Liver (tissue), 3 donors: ENCODE measurements around the gene TP53I3.

Experiments used
- ATF3 ChIP-seq: IDR thresholded peaks from 2 replicates; pipeline ENCODE4 v1.6.1; 2016; ENCODE audit warnings: antibody characterized with exemption
- CTCF ChIP-seq: fragments of 150-350 bp; IDR thresholded peaks from 2 replicates; pipeline ENCODE4 v1.5.1; 2017; ENCODE audit warnings: improper control_type of control experiment, low read depth, low read length; ENCODE audit not compliant: missing input control
- EGR1 ChIP-seq, 2 donors: IDR thresholded peaks; 2 replicates each; pipeline ENCODE4 v1.6.1; 2016 to 2018; ENCODE audit warnings: antibody characterized with exemption in 2 of 2, low read depth in 2 of 2
- FOXA1 ChIP-seq: IDR thresholded peaks from 2 replicates; pipeline ENCODE4 v1.6.1; 2016; ENCODE audit warnings: antibody characterized with exemption
- GABPA ChIP-seq, 2 donors: IDR thresholded peaks in 1 of 2; conservative IDR thresholded peaks in 1 of 2; 2 replicates each; pipeline ENCODE4 v1.6.1; 2016; ENCODE audit warnings: antibody characterized with exemption in 2 of 2, mild to moderate bottlenecking in 1 of 2, moderate library complexity in 1 of 2
- JUND ChIP-seq, 2 donors: IDR thresholded peaks; 2 replicates each; pipeline ENCODE4 v1.6.1; 2016; ENCODE audit warnings: antibody characterized with exemption in 2 of 2
- MAX ChIP-seq: IDR thresholded peaks from 2 replicates; pipeline ENCODE4 v1.6.1; 2016; ENCODE audit warnings: antibody characterized with exemption
- NR2F2 ChIP-seq: IDR thresholded peaks from 2 replicates; pipeline ENCODE4 v1.6.1; 2016; ENCODE audit warnings: antibody characterized with exemption
- RAD21 ChIP-seq, 2 donors: IDR thresholded peaks; 2 replicates each; pipeline ENCODE4 v1.6.1; 2016; ENCODE audit warnings: antibody characterized with exemption in 2 of 2, mild to moderate bottlenecking in 2 of 2
- REST ChIP-seq: IDR thresholded peaks from 2 replicates; pipeline ENCODE4 v1.6.1; 2016; ENCODE audit warnings: antibody characterized with exemption, mild to moderate bottlenecking
- SP1 ChIP-seq: IDR thresholded peaks from 2 replicates; pipeline ENCODE4 v1.6.1; 2018; ENCODE audit warnings: antibody characterized with exemption, mild to moderate bottlenecking
- TAF1 ChIP-seq: conservative IDR thresholded peaks from 2 replicates; pipeline ENCODE4 v1.6.1; 2016; ENCODE audit warnings: antibody characterized with exemption, mild to moderate bottlenecking
- YY1 ChIP-seq: IDR thresholded peaks from 2 replicates; pipeline ENCODE4 v1.6.1; 2016; ENCODE audit warnings: antibody characterized with exemption, mild to moderate bottlenecking
- ZBTB33 ChIP-seq: IDR thresholded peaks from 2 replicates; pipeline ENCODE4 v1.6.1; 2016; ENCODE audit warnings: antibody characterized with exemption
- donor health status: healthy.
- donor health status: healthy.

GRCh38 chr2:24051833-24052232 lies 32.8 kb downstream of the TP53I3 start:
- no peak for TF ChIP-seq CTCF
- TF ChIP-seq ATF3, result no peak
- no peak for TF ChIP-seq JUND (IDR thresholded peaks at IDR 0.05)
- TF ChIP-seq TAF1, result no peak
- TF ChIP-seq ZBTB33, result no peak
- TF ChIP-seq MAX, result no peak
- no peak for TF ChIP-seq RAD21 (IDR thresholded peaks at IDR 0.05)
- no peak for TF ChIP-seq YY1
- TF ChIP-seq FOXA1, result no peak
- TF ChIP-seq REST, result no peak
- no peak for TF ChIP-seq GABPA (IDR thresholded peaks at IDR 0.05 in 1 of 2, conservative IDR thresholded peaks at IDR 0.05 in 1 of 2)
- no peak for TF ChIP-seq EGR1 (IDR thresholded peaks at IDR 0.05; ENCODE audit: low read depth in 2 of 2)
- no peak for TF ChIP-seq NR2F2
- TF ChIP-seq SP1, result no peak
